Ammon's horn (tissue), 1 donor: ENCODE data around the gene TTLL3.

Source experiments
- DNase-seq: peaks from one replicate; pipeline ENCODE4 v3.0.0-alpha.2; 2016; ENCODE audit warnings: low spot score

Gene TTLL3

DNA sequence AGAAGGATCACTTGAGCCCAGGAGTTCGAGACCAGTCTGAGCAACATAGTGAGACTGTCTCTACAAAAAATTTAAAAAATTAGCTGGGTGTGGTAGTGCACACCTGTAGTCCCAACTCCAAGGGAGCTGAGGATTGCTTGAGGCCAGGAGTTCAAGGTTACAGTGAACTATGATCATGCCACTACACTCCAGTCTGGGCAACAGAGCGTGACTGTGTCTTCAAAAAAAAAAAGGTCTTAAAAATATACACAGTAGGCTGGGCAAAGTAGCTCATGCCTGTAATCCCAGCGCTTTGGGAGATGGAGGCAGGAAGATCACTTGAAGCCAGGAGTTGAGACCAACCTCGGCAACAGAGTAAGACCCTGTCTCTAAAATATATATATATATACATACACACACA lies 29.2 kb upstream of the TTLL3 start:
- no peak for DNase-seq

DNA sequence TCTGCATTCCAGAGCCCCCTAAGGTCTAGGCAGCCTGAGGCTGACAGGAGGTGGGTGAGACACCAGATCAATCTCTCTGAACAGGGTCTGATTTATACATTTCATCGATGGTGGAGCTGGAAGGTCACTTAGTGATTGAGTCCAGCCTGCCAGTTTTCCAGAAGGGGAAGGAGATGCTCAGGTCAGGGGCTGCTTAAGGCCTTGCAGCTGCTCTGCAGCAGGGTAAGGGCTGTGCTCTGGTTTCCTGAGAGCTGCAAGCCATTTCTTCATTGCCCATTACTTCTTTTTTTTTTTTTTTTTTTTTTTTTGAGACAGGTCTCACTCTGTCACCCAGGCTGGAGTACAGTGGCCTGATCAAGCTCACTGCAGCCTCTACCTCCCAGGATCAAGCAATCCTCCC lies 28.5 kb upstream of the TTLL3 start:
- DNase-seq, result no peak

DNA sequence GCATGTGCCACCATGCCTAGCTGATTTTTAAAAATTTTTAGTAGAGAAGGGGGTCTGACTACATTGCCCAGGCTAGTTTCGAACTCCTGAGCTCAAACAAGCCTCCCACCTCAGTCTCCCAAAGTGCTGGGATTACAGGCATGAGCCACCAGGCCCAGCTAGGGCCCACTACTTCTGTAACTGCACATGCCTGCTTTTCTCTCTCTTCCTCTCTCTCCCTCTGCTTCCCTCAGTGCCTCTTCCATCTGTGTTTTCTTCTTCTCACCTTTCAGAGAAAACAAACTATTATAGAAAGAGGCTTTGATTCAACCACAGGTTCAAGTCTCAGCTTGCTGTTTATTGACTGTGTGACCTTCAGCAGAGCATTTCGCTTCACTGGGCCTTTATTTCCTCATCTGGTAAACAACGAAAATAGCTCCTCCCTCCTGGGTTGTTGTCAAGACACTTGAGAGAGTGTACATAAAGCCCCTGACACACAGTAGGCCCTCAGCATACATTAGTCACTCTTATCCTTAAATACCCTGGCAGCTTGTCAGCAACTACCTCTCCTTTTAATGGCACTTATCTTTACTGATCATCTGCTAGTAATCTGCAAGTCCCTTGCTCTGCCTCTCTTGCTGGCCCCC lies 28.0 kb upstream of the TTLL3 start:
- no peak for DNase-seq

DNA sequence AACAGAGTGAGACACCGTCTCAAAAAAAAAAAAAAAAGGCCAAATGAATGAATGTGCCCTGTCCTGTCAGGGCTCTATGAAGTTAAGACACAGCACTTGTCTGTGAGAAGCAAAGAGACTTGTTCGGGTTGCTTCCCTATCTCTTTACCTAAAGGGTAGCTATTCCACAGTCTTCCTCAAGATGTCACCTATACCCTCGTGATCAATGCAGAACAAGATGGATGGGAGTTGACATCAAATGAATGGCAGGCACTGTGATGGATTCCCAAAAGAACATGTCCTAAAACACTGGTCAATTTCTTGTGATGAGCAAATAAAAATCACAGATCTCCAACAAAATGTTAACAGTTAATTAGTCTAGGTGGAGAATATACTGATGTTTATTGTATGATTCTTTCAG lies 27.3 kb upstream of the TTLL3 start:
- peak; percentile 52 for DNase-seq

DNA sequence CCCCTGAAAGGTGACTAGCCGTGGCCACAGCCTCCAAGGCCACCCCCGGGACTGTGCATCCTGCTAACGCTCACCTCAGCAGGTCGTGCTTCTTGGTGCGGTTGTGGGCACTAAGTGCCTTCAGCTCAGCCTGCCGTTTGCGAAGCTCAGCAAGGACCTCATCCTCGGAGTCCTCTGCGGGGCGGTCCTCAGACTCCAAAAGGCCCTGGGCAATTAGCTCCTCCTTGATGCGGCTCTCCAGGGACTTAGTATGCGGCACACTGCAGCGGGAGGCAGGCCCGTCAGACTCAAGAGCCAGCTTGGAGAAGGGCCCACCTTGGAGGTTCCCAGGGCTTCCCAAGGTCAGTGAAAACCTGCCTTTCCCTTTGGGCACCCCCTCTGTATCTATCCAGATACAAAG lies 26.1 kb upstream of the TTLL3 start:
- peak; percentile 62 for DNase-seq

DNA sequence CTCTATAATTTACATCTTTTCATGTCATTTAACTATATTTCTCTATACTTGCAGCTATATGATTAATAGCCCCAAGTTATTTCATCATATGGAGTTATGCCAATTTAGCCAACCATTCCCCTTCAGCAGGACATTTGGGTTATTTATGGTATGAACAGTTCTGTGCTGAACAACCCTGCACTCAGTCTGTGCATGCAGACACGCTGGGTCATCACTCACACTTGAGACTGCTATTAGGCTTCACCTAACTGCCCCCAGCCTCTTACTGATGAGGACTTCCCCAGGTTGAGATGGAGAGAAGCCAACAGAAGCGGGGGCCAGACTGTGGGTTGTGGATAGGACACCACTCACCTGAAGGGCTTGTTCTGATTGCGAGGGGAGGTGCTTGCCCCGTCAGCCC lies 25.1 kb upstream of the TTLL3 start:
- DNase-seq, result no peak

DNA sequence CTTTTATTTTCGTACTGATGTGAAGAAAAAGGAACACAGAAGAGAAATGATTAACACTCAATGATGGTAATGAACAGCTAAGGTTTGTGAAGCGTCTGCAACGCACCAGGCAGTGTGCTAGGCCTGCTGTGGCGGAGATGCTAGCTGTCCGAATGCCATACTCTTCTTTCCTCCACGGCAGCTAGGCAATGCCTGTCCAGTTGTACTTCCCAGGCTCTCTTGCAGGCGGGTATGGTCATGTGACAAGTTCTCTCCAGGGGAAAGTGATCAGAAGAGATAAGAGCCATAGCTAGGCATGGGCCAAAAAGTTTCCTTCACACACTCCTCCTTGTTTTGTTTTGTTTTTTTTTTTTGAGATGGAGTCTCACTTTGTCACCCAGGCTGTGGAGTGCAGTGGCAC lies 24.5 kb upstream of the TTLL3 start:
- DNase-seq, result no peak

DNA sequence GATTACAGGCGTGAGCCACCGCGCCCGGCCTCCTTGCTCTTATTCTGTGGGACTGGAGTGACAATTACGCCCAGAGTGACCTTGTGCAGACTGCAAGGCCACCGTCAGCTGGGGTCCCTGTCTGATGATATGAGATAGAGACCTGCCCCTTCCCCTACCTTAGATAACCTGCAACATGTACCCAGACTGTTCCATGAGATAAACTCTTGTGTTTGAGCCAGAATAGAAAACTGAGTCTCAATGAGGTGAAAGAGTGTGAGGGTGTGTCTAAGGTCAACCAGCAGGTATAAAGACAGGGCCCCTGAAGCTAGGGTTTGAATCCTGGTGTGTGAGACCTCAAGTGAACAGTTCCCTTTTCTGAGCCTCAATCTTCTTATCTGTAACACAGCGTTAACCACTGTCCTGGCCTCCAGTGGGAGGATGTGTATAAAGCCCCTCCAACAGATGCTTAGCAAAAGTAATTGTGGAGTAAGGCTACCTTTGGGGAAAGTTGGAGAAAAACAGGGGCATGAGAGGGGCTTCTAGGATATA lies 23.8 kb upstream of the TTLL3 start:
- no peak for DNase-seq

DNA sequence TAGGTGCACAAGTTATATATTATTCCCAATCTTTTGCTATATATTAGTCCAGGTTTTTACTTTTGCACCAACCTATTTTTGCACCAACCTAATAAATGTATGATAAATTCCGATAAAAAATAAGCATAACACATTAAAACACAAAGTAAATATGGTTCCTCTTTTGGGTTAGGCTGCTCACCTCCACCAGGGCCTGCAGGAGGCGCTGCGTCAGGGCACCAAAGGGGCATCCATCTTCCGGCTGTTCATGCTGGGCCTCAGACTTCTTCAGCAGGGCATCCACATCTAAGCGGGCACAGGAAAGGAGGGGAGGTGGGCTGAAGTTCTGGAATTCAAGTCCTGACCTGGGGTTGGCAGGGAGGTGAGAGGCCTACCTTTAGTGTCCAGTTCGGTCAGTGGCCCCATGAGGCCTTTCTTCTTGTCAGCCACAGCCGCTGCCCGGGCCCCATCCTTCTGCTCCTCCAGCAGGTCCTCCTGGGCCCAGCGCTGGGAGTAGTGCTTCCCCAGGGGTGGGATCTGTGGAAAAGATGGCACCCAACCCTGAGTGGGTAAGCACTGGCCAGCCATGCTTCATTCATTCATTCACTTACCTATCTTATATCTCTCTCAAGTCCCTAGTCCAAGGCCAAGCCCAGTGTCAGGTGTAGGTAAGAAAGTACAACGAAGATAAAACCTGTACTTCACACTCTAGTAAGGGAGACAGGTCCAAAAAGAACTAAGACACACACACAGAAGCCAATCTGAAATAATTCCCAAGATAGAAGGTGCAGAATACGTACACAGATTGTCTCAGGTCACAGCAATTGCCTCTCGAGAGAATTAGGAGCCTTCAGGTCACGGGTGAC lies 23.0 kb upstream of the TTLL3 start:
- no peak for DNase-seq

DNA sequence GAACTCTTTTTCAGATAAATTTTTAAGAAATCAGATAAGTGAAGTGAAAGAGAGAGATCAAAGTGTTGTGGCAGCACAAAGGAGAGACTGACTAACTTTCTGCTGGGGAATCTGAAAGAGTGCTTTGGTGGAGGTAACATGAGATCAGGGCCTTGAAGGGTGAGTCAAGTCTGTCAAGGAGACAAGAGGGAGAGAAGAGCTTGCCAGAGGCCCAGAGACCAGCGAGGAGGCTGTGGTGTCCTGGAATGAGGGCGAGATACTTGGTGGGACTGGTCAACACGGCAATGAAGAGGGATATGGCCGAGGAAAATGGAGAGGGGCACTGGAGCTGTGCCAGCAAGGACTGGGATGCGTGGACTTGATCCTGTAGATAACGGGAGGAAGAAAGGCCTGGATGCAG lies 22.3 kb upstream of the TTLL3 start:
- no peak for DNase-seq

DNA sequence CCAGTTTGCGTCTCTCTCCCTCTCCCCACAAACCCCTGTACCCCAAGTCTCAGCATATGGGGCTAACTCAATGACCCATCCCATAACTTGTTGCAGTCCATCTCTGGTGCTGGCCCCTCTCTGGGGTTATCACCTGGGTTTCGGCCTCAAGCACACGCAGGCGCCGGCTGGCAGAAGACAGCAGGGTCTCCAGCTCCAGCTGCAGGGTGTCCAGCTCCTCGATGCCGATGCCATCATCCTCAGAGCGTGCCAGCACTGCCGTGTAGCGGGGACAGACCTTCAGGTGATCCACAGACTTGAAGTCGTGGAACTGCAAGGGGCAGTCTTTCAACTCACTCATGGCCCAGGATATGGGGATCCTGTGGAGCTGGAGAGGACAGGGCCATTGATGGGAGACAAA lies 18.9 kb upstream of the TTLL3 start:
- DNase-seq, result no peak

DNA sequence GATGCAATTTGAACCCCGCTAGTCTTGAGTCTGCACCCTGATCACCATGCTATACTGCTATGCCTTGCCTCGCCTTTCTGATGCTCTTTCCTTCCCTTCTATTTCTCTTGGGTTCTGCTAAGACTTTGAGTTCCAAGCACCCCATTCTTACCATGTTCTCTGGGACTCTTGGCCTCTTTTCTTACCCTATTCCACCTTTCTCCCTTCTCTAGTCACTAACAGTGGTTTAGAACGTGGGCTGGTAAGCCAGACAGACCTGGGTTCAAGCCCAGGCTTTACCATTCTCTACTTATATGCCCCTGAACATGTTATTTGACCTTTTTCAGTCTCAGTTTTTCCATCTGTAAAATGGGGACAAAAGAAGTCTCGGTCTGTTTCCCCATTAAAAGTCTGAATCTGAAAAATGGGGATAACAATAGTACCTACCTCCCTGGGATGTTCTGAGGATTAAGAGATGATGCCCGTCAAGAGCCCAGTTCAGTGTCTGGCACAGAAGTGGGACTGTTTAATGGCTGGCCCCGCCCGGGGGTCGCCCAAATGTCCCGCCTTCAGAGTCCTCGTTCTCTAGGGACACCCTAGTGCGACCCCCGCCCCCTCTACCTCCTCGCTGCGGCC lies 18.2 kb upstream of the TTLL3 start:
- DNase-seq, result no peak

DNA sequence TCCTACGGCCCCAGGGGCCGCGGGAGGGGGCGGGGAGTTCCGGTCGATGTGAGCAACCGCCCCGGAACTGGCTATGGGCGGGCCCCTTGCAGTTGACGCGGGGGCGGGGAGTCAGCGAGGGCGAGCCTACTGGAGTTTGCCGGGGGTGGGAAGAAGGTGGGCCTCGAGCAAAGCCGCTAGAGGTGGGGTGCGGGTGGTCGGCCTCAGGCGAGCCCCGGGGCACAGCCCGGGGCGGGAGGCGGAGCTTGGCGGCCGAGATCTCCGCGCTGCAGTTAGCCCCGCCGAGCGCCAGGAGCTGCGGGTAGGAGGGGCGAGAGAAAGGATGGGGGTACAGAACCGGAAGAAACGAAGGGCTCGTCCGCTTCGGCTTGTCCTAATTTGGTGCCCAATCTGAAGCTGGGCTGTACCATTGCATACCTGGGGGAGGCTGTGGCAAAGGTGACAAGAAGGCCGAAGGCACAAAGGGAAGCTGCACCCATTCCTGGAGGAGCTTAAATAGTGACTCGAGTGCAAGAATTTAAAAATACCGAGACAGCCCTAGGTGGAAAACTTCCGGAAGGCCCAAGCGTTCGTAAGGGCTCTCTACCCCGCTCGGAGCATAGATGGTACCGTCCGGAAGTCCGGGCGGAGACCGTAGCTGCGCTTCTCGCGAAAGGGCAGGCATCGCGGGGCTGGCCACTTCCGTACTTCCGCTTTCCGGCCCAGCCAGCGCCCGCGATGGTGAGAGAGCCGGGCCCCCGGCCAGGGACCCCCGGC lies 17.5 kb upstream of the TTLL3 start, which contains the start of the genes ARPC4 and TADA3:
Gene ARPC4 (plus strand): TSS at position 678 of the 756 bp plus-strand sequence. CDS start 40 bp downstream, at position 718.
Gene TADA3 (minus strand): TSS at position 69 of the 756 bp plus-strand sequence. CDS start 1,007 bp downstream, outside the sequence.
- DNase-seq, result peak; percentile 97

DNA sequence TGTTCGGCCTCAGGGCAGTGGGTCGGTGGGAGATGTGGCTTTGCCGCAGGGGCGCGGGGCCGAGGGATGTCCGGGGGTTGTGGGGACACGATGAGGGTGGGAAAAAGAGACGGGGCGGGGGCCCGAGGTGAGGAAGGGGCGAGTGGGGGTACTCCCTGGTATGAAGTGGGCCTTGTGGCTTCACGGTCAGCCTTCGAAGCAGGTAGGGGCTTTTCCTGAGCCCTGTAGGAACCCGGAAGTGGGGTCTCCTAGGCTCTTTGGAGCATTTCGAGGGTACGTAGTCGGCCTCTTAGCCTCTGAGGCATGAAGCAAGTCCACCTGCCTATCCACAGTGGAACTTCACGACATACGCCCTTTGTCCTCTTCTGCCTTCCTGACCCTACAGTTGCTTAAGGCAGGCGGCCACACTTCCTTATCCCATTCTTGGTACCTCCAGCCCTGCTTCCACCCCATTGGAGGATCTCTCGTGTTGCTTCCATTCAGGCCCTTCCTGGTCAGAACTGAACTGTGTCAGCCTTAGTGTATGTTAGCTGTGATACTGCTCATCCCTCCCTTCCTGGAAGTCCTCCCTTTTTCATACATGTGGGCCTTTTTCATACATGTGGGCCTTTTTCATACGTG lies 16.8 kb upstream of the TTLL3 start:
- DNase-seq, result no peak

DNA sequence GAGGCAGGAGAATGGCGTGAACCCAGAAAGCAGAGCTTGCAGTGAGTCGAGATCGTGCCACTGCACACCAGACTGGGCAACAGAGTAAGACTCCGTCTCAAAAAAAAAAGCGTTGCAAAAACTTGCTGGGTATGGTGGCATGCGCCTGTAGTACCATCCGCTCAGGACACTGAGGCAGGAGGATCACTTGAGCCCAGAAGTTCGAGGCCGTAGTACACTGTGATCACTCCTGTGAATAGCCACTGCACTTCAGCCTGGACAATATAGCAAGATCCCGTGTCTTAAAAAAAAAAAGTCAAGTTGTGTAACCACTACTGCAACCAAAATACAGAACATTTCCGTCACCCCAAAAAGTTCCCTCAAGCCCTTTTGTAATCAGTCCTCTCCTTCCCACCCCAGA lies 15.7 kb upstream of the TTLL3 start:
- no peak for DNase-seq

DNA sequence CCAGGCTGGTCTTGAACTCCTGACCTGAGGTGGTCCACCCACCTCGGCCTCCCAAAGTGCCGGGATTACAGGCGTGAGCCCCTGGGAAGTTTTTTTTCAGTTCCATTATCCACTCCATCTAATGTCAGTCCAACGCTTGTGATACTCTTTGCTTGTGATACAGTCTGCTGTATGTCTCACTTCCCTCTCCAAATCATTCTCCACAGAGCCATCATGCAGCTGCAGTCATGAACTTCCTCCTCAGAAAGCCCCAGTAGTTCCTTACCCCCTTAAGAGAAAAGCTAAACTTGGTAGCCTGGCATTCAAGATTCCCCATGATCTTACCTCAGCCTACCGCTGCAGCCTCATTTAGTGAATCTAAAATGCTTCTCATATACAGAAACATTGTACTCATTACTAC lies 14.9 kb upstream of the TTLL3 start:
- DNase-seq, result no peak

DNA sequence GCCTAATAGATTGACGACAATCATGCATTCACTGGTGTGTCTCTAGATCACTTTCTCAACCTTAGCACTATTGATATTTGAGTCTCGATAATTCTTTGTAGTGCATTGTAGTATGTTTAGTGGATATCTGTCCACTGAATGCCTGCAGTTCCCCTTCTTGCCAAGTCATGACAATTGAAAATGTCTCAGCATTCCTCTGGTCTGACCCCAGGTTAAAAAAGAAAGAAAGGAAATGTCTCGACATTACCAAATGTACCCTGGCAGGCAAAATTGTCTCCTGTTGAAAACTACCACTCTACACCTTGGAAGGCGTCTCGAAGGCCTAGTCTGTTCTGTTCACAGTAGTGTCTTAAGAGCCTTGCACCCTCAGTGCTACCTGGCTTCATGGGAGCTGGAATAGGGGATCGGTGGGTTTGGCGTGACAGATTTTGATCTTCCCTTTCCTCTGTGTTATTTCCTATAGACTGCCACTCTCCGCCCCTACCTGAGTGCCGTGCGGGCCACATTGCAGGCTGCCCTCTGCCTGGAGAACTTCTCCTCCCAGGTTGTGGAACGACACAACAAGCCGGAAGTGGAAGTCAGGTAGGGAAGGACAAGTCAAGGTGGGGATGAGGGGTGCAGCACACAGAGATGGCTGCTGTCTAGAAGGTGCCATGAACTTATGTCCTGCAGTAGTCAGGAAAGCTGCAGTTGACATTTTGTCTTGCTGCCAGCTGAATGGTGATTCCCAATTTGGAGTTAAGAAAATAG lies 12.7 kb upstream of the TTLL3 start:
- no peak for DNase-seq

DNA sequence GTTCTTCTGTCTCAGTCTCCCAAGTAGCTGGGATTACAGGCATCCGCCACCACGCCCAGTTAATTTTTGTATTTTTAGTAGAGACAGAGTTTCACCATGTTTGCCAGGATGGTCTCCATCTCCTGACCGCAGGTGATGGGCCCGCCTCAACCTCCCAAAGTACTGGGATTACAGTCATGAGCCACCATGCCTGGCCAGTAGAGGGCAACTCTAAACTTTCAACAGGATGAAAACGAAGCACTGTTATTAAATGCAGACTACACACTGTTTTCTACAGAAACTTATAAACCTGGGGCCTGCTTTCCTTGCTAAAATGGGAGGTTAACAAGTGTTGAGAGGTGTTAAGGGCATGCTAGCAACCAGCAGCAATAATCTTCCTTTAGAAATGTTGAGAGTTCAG lies 9.5 kb upstream of the TTLL3 start:
- DNase-seq, result no peak

DNA sequence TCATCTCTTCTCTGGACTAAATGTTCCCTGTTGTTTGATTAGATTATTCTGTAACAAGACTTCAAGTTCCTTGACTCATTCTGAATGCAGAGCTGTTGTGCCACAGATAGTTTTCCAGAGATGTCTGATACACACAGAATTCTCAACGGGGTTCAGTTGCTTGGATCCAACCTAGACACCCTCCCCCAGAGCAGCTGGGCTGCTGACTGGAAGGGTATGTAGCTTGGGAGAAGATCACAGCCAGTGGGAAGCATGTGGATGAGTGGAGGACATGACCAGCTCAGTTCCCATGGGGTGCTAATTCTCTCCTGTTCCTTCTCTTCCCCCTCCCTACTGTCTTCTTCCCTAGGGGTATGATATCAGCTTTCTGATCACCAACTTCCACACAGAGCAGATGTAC lies 6.6 kb upstream of the TTLL3 start:
- DNase-seq, result peak; percentile 59

DNA sequence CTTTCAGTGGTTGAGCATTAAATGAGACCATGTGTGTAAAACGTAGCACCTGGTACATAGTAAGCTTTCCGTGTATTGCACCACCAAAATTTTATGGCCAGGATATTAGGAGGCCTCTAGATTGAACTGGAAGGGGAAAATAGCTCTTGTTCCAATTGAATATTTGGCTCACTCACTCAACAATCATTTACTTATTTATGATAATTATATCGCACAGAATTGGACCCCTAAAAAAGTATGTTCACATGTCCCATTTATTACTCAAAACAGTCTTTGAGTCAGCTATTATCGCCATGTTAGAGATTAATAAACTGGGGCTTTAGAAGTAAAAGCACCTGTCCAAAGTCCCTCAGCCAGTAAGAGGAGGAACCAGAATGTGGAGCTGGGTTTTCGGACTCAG lies 5.1 kb upstream of the TTLL3 start:
- no peak for DNase-seq

DNA sequence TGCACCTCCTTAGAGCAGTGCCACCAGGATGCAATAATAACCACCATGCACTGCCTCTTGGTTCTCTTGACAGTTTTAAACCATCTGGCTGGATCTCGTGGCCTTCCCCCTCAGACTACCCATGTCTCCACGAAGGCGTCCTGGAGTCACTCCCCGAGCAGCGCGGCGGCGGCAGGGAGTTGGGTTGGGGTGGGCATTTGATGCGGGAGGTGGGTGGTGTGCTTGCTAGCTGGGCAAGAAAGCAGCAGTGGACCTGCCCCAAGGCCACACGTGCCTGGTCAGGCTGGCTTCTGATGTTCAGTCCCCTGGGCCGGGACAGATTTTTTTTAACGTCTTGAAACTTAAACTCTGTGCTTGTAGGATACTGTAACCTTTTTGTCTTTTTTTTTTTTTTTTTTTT lies 3.9 kb upstream of the TTLL3 start:
- no peak for DNase-seq
